GM19452 (cell line): ENCODE data around the gene RALGPS1.

Source experiments
- ATAC-seq: cut with Tn5 transposase; IDR thresholded peaks from one replicate; pipeline ENCODE4 v1.9.1; 2021; ENCODE audit not compliant: unreplicated experiment

Gene RALGPS1

GRCh38 chr9:126906091-126906490 lies 8.5 kb upstream of the RALGPS1 start:
- no peak for ATAC-seq

- ATAC-seq, result no peak
These were observed 7.5 kb upstream of the RALGPS1 start for GRCh38 chr9:126907058-126907457.

DNA sequence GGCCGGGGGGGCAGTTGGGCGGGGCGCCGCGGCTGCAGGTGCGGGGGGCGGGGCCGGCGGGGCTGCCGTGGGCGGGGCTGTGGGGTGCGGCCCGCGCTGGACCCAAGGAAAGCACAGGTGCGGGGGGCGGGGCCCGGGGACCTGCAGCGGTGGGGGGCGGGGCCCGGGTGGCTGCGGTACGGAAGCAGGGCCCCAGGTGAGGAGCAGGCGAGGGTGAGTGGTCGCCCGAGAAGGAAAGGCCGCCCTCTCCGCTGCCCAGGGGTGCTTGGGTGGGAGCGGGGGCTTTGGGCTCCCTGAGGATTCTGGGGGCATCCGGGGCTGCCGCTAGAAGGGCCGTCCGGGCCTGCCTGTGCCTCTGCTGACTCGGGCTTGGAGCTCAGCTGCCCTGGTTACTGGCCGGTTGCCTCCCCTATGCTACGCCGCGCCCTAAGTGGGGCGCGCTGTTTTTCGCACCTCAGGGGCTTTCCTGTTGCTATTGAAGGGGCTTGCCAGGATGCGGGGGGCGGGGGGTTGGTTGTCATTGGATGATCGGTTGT lies 767 bp downstream of the RALGPS1 start:
- no peak for ATAC-seq

GRCh38 chr9:126915846-126916543 lies 1.4 kb downstream of the RALGPS1 start:
- ATAC-seq, result no peak

GRCh38 chr9:126916909-126917308 lies 2.3 kb downstream of the RALGPS1 start:
- ATAC-seq, result no peak

DNA sequence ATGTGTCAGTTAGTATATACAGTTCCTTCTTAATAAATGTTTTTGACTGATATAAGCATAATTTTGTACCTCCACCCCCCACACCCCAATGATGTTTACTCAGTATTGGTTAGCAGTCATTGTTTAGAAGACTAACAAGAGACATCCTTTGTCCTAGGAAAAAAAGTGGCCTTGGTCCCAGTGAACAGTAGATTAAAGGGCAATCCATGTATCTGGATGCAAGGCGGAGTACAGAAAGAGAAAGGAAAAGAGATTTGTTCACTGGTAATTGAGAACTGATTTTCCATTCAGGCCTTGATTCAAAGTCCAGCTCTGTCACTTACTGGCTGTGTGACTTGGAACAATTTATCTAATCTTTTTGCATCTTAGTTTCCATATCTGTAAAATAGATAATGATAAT lies 4.6 kb downstream of the RALGPS1 start:
- no peak for ATAC-seq

GRCh38 chr9:126925876-126926275 lies 11.3 kb downstream of the RALGPS1 start:
- ATAC-seq, result no peak

- ATAC-seq, result no peak
These were observed 11.8 kb downstream of the RALGPS1 start for GRCh38 chr9:126926364-126926763.

- no peak for ATAC-seq
These were observed 12.8 kb downstream of the RALGPS1 start for GRCh38 chr9:126927419-126927818.

GRCh38 chr9:126932871-126933321 lies 18.3 kb downstream of the RALGPS1 start:
- ATAC-seq, result no peak

GRCh38 chr9:126933334-126933980 lies 18.9 kb downstream of the RALGPS1 start:
- no peak for ATAC-seq

GRCh38 chr9:126934441-126934840 lies 19.9 kb downstream of the RALGPS1 start:
- no peak for ATAC-seq

- no peak for ATAC-seq
These were observed 21.0 kb downstream of the RALGPS1 start for GRCh38 chr9:126935630-126936029.

DNA sequence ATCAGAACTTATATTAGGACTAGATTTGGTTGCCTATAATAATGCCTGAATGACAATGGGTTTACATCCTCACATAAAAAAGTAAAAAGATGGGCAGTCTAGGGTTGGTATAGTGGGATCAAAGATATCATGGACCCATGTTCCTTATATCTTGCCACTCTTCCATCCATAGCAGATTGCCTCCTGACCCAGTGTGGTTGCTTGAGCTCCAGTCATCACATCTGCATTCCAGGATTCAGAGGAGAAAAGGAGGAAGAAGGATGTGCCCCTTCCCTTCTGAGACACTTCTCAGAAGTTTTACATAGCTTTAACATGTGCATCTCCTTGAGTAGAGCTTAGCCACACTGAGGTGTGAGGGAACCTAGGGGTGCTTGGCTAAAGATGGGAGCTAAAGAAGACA lies 22.9 kb downstream of the RALGPS1 start:
- ATAC-seq, result no peak

- ATAC-seq, result no peak
These were observed 23.7 kb downstream of the RALGPS1 start for GRCh38 chr9:126938327-126938726.

GRCh38 chr9:126939821-126940221 lies 25.2 kb downstream of the RALGPS1 start:
- no peak for ATAC-seq

GRCh38 chr9:126942399-126942798 lies 27.8 kb downstream of the RALGPS1 start:
- no peak for ATAC-seq

DNA sequence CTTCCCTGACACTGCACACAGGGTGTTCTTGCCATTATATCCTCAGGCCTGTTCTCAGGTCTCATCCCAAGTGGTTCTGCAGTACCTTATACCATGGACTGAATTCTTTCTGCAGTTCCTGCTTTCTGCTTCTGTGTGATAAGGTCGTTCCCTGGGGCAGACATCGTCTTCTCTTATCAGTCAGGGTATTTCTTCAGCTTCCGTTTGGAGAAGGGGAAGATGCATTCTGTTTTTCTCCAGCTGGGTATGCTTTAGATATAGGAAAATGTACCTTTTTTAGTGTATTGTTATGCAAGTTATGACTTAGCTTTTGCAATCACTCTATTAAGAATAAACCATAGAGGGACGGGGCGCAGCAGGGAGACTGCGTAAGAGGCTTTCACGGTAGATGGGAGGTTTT lies 31.1 kb downstream of the RALGPS1 start:
- ATAC-seq, result no peak

DNA sequence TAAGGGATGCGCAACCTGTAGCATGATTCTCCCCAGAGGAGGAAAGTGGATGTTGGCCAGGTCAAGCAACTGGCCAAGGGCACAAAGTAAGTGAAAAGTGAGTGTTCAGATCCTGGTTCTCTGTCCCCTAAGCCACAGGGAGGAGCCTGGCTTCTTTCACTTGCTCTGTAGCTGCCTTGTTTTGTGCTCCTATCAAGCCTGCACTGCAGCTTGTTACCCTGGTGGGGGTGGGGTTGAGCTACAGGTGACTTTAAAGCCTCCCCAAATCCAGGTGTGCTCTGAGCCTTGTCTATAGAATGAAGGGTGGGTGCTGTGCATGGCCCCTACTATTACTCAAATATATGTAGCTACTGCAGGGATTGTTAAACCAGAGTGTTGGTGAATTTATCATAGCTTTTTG lies 32.9 kb downstream of the RALGPS1 start:
- no peak for ATAC-seq

DNA sequence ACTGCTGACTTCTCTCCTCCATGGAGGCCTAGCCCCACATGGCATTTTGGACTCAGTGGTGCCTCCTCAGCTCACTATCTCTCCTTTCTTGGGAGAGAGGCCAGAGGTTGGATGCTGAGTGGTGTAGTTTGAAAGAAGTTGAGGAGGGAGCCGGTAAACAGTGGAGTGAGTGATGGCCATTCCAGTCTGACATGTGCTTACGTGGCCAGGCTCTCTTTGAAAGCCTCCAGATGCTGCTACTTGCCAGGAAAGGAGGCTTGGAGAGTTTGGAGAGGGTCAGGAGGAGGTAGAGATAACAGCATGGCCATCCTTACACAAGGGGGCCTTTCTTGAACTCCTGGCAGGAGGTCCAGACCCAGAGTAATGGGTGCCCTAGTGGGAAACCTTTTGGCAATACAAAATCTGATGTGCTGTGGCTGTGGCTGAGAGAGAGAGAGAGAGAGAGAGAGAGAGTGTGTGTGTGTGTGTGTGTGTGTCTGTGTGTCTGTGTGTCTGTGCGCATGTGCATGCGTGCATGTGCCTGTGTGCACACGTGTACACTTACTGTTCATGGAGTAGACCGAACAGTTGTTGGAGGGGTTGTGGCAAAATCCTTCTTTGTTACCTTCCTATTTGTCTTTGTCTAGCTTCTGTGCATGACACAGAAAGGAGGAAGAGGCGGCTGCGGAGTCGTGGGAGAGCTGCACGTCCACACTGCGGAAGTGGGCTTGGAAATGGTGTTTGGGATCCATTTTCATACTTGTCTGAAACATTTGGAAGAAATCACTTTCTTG lies 37.8 kb downstream of the RALGPS1 start:
- ATAC-seq, result no peak

GRCh38 chr9:126953041-126953809 lies 38.6 kb downstream of the RALGPS1 start:
- ATAC-seq, result no peak
